ENCODE measurements around the gene A1CF.
"Not testable (repeated sequence)": the region's sequence is repeated elsewhere in the genome, so short reads cannot be mapped to it uniquely, and the experiment has no call there.

Gene A1CF

GRCh38 chr10:50788951-50789945 lies 96.2 kb downstream of the A1CF start:
- no peak overlapping the region for H3K27ac Mint-ChIP-seq
- no peaks in the 10 kb centered on the region for H3K9me3 Mint-ChIP-seq
- no peak for DNase-seq (ENCODE audit: low spot score)
- no peak overlapping the region for H3K4me3 Mint-ChIP-seq
- H3K4me1 Mint-ChIP-seq (ENCODE audit: low read depth), result no peaks in the 10 kb centered on the region
- H3K27me3 Mint-ChIP-seq (ENCODE audit: low read depth), result no peaks in the 10 kb centered on the region
- no peaks in the 10 kb centered on the region for H3K36me3 Mint-ChIP-seq (ENCODE audit: low read depth)

DNA sequence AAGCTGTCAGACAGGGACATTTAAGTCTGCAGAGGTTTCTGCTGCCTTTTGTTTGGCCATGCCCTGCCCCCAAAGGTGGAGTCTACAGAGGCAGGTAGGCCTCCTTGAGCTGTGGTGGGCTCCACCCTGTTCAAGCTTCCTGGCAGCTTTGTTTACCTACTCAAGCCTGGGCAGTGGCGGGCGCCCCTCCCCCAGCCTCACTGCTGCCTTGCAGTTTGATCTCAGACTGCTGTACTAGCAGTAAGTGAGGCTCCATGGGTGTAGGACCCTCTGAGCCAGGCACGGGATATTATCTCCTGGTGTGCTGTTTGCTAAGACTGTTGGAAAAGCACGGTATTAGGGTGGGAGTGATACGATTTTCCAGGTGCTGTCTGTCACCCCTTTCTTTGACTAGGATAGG lies 97.5 kb downstream of the A1CF start:
- H3K9me3 Mint-ChIP-seq; DNase-seq (ENCODE audit: low spot score); H3K27me3 Mint-ChIP-seq (ENCODE audit: low read depth); H3K27ac Mint-ChIP-seq; H3K36me3 Mint-ChIP-seq (ENCODE audit: low read depth); H3K4me1 Mint-ChIP-seq (ENCODE audit: low read depth); H3K4me3 Mint-ChIP-seq: not testable (repeated sequence)

DNA sequence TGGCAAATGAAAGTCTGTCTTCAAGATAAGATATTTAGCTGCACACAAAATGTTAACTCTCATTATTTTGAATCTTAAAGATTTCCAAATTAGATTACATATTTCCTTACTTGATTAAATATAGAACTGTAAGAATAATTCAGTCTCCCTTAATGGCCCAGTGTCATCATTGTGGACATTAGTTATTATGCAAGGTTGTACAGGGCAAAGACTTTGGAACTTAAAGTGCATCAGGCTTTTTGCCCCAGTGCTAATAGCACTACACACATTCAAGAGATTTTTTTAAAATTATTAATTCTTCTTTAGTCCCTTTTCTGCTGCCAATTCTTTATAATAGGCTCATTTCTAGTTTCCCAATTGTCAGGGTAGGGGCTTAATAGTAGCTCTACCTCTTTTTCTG lies 103.4 kb downstream of the A1CF start:
- H3K27me3 Mint-ChIP-seq (ENCODE audit: low read depth); H3K36me3 Mint-ChIP-seq (ENCODE audit: low read depth); H3K4me3 Mint-ChIP-seq; H3K9me3 Mint-ChIP-seq; DNase-seq (ENCODE audit: low spot score); H3K4me1 Mint-ChIP-seq (ENCODE audit: low read depth); H3K27ac Mint-ChIP-seq: not testable (repeated sequence)

DNA sequence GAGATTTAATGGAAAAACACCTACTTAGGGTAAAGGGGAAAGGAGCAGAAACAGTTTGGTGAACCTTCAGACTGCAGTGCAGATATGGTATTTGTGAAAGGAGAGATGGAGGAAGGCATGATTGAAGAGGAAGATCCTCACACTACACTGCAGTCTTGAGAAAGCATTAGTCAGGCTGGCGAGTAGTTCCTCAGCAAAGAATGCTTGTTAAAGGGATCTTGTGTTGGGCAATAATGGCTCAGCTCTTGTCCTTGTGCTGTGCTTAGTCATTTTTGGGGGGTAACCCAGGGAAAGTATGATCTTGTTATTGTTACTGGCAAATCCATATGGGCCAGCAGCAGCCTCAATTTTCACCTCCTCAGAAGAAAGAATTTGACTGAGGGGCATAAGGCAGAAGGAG lies 105.4 kb downstream of the A1CF start:
- H3K4me1 Mint-ChIP-seq (ENCODE audit: low read depth); H3K9me3 Mint-ChIP-seq; H3K4me3 Mint-ChIP-seq; H3K36me3 Mint-ChIP-seq (ENCODE audit: low read depth); H3K27ac Mint-ChIP-seq; DNase-seq (ENCODE audit: low spot score); H3K27me3 Mint-ChIP-seq (ENCODE audit: low read depth): not testable (repeated sequence)

DNA sequence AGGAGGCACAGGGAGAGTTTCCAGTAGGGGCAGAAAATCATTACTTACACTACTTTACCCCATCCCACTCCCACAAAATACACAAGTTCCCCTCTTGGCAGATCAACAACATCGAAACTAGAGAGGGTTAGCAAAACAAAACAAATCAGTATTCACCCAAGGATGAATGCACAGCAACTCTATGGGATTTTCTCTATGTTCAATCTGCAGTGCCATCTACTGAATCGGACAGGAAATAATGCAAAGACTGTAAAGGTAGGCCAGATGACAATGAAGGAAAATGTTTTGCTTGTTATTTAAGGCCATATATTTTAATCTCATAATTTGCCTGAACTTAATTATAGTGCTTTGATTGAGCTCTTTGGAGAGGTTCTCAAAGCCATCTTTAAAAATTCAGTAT lies 110.6 kb downstream of the A1CF start:
- not testable (repeated sequence) for H3K27me3 Mint-ChIP-seq (ENCODE audit: low read depth); H3K4me1 Mint-ChIP-seq (ENCODE audit: low read depth); H3K9me3 Mint-ChIP-seq; H3K27ac Mint-ChIP-seq; H3K4me3 Mint-ChIP-seq; H3K36me3 Mint-ChIP-seq (ENCODE audit: low read depth); DNase-seq (ENCODE audit: low spot score)

DNA sequence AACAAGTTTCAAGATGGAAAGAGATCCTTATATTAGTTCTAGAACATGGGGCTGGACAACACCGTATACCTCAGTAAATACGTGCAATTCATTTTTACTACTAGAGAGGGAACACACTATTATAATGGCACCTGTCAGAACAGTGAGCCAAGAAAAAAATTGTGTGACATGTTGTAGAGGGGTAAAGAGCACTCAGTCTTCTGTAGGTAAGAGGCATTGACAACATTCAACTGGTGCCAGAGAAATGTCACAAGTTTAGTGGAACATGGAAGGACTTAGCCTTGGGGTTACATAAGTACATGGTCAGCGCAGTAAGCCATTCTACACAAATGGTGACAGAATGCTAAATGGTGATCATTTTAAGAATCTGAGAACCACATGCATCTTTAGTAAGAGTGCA lies 113.4 kb downstream of the A1CF start:
- not testable (repeated sequence) for H3K36me3 Mint-ChIP-seq (ENCODE audit: low read depth); H3K9me3 Mint-ChIP-seq; H3K4me3 Mint-ChIP-seq; H3K27ac Mint-ChIP-seq; H3K27me3 Mint-ChIP-seq (ENCODE audit: low read depth); H3K4me1 Mint-ChIP-seq (ENCODE audit: low read depth); DNase-seq (ENCODE audit: low spot score)

GRCh38 chr10:50766774-50767513 lies 118.5 kb downstream of the A1CF start:
- not testable (repeated sequence) for DNase-seq (ENCODE audit: low spot score); H3K9me3 Mint-ChIP-seq; H3K36me3 Mint-ChIP-seq (ENCODE audit: low read depth); H3K27ac Mint-ChIP-seq; H3K4me1 Mint-ChIP-seq (ENCODE audit: low read depth); H3K4me3 Mint-ChIP-seq; H3K27me3 Mint-ChIP-seq (ENCODE audit: low read depth)

All from T-helper 2 cell treated with Interferon-gamma antibody and Interleukin-4, amounts not matched to agents 5 μg/mL and 100 μg/mL, for 36 hours (primary cell).